GM12878 (cell line): ENCODE data around the gene PTPRC. TPM values are rescaled to one million over a fixed set of nuclear protein-coding genes. Genes with fewer than 3 reads are reported as not detected.

Source experiments
- ATAC-seq: fragments of 200-7000 bp; cut with Tn5 transposase; 3 replicates; pipeline ENCODE4 v1.9.1; 2020; ENCODE audit warnings: mild to moderate bottlenecking, moderate library complexity
- BruUV-seq: library from RNA; stranded (reverse); fragments of 400-500 nt; replicated peaks from 2 replicates; lab custom pipeline; 2021; lab: Mats Ljungman, UMichigan
- CTCF ChIA-PET: fragments of 300-600 bp; sonication (Branson Sonifier 250); formaldehyde crosslinking; extraction: SDS; loops from one replicate; lab custom pipeline; 2021; ENCODE audit warnings: inconsistent platforms; lab: Yijun Ruan, JAX
- POLR2A ChIA-PET: fragments of 350-600 bp; formaldehyde crosslinking; extraction: SDS; loops from one replicate; lab custom pipeline; 2021; ENCODE audit warnings: inconsistent platforms; lab: Charles Lee
- RAD21 ChIA-PET: fragments of 300-600 bp; sonication (Branson Sonifier 250); formaldehyde crosslinking; loops from one replicate; lab custom pipeline; 2023; ENCODE audit warnings: antibody characterized with exemption; ENCODE audit not compliant: unreplicated experiment; lab: Charles Lee
- SMC1A ChIA-PET: fragments of 300-600 bp; sonication (Branson Sonifier 250); formaldehyde crosslinking; loops from one replicate; lab custom pipeline; 2023; ENCODE audit not compliant: unreplicated experiment, uncharacterized antibody; lab: Charles Lee
- DNase-seq: peaks from one replicate; pipeline ENCODE4 v3.0.0-alpha.2; 2011; ENCODE audit warnings: low read depth, low spot score
- FAIRE-seq: peaks from 3 replicates; lab custom pipeline; 2011; peaks lifted over from hg19 to GRCh38; lab: Jason Lieb, UNC
- H2AFZ ChIP-seq: 2 replicates; pipeline ENCODE4 v1.6.0; 2011; ENCODE audit warnings: low read depth, low read length, control low read depth; ENCODE audit not compliant: control insufficient read depth
- H3K27ac ChIP-seq: 2 replicates; pipeline ENCODE4 v1.5.1; 2011; ENCODE audit warnings: control low read depth; ENCODE audit not compliant: control insufficient read depth, insufficient read depth
- H3K27me3 ChIP-seq, 2 experiments: replicated peaks in 1 of 2; 2 replicates each; pipeline versions ENCODE4 v1.6.0 to v1.6.1; 2011; ENCODE audit warnings: low read length in 1 of 2; ENCODE audit not compliant: control insufficient read depth in 2 of 2, insufficient read depth in 2 of 2
- H3K36me3 ChIP-seq, 2 experiments: 2 replicates each; pipeline ENCODE4 v1.5.1; 2011; ENCODE audit warnings: low read length in 1 of 2; ENCODE audit not compliant: control insufficient read depth in 2 of 2, insufficient read depth in 2 of 2
- H3K4me1 ChIP-seq: 2 replicates; pipeline ENCODE4 v1.6.1; 2011; ENCODE audit warnings: mild to moderate bottlenecking, low read length, moderate library complexity, mixed read lengths; ENCODE audit not compliant: control insufficient read depth, insufficient read depth
- H3K4me2 ChIP-seq: 2 replicates; pipeline ENCODE4 v1.6.0; 2011; ENCODE audit warnings: control low read depth; ENCODE audit not compliant: control insufficient read depth, insufficient read depth
- H3K4me3 ChIP-seq: fragments of 200-600 bp; sonication (generic); 2 replicates; pipeline ENCODE4 v1.5.1; 2016
- H3K79me2 ChIP-seq: 2 replicates; pipeline ENCODE4 v1.6.0; 2011; ENCODE audit warnings: low read length; ENCODE audit not compliant: control insufficient read depth, insufficient read depth
- H3K9ac ChIP-seq: 2 replicates; pipeline ENCODE4 v1.8.0; 2011; ENCODE audit warnings: low read length, control low read depth, mixed read lengths; ENCODE audit not compliant: control insufficient read depth, insufficient read depth
- H3K9me3 ChIP-seq: replicated peaks from 3 replicates; pipeline ENCODE4 v1.5.1; 2011; ENCODE audit warnings: mild to moderate bottlenecking, low read length; ENCODE audit not compliant: control insufficient read depth, insufficient read depth
- H4K20me1 ChIP-seq: 2 replicates; pipeline ENCODE4 v1.6.0; 2011; ENCODE audit not compliant: control insufficient read depth, insufficient read depth
- BCL11A ChIP-seq: IDR thresholded peaks from 2 replicates; pipeline ENCODE4 v1.6.1; 2011; ENCODE audit warnings: low read depth, low read length
- ELK1 ChIP-seq: IDR thresholded peaks from 2 replicates; pipeline ENCODE4 v1.6.1; 2012; ENCODE audit warnings: low read depth, low read length, improper control_type of control experiment
- EZH2 ChIP-seq: IDR thresholded peaks from 2 replicates; pipeline ENCODE4 v1.6.1; 2012; ENCODE audit warnings: low read depth, mild to moderate bottlenecking, control low read depth, inconsistent platforms, low read length, borderline replicate concordance; ENCODE audit not compliant: control insufficient read depth
- FOXK2 ChIP-seq: fragments of 450-650 bp; IDR thresholded peaks from 2 replicates; pipeline ENCODE4 v1.6.1; 2017; ENCODE audit warnings: mild to moderate bottlenecking, moderate library complexity
- MEF2A ChIP-seq: IDR thresholded peaks from 2 replicates; pipeline ENCODE4 v1.6.1; 2011; ENCODE audit warnings: low read depth, mild to moderate bottlenecking, low read length, moderate library complexity; ENCODE audit not compliant: insufficient read depth
- MXI1 ChIP-seq: fragments of 150-350 bp; IDR thresholded peaks from 2 replicates; pipeline ENCODE4 v1.6.1; 2011; ENCODE audit warnings: low read depth, mild to moderate bottlenecking, inconsistent platforms, low read length, improper control_type of control experiment
- NKRF ChIP-seq: fragments of 450-650 bp; conservative IDR thresholded peaks from 2 replicates; pipeline ENCODE4 v1.6.1; 2017; ENCODE audit warnings: mild to moderate bottlenecking, moderate library complexity
- RUNX3 ChIP-seq: IDR thresholded peaks from 2 replicates; pipeline ENCODE4 v1.6.1; 2012; ENCODE audit warnings: low read length, inconsistent platforms
- YY1 ChIP-seq: IDR thresholded peaks from 2 replicates; pipeline ENCODE4 v1.6.1; 2011; ENCODE audit warnings: low read depth, mild to moderate bottlenecking, low read length
- ZNF24 ChIP-seq: fragments of 450-650 bp; IDR thresholded peaks from 2 replicates; pipeline ENCODE4 v1.6.1; 2017; ENCODE audit warnings: antibody characterized with exemption, mild to moderate bottlenecking
- in situ Hi-C: fragments of 300-500 bp; cut with MboI; formaldehyde crosslinking; loops from 9 replicates; pipeline ENCODE4 v1.14.3; 2018; ENCODE audit warnings: mixed read lengths
- intact Hi-C: fragments of 100-400 bp; cut with micrococcal nuclease; formaldehyde crosslinking; loops from one replicate; pipeline ENCODE4 v1.14.2; 2022; ENCODE audit not compliant: unreplicated experiment
- polyA plus RNA-seq, 11 experiments: library from polyadenylated mRNA; depleted of rRNA in 4 of 11; unstranded in 6 of 11; stranded (reverse) in 5 of 11; fragments of >200 nt; fragmentation: Nextera tagmentation in 4 of 11; fragmentation: Illumina TruSeq in 1 of 11; extraction: Ambion mirVana in 4 of 11; extraction: Trizol in 1 of 11; gene quantifications; 1 replicate in 1 of 11; 2 replicates in 10 of 11; pipeline versions ENCODE4 v1.2.1 to v1.2.3, GENCODE V29; 2011 to 2016; ENCODE audit warnings: inconsistent platforms in 2 of 11, missing spikeins in 2 of 11, low read depth in 1 of 11
- total RNA-seq, 4 experiments: library from RNA; depleted of rRNA in 3 of 4; stranded (reverse); fragments of >200 nt in 3 of 4; fragmentation: Illumina TruSeq in 1 of 4; extraction: Trizol in 1 of 4; gene quantifications; 2 replicates each; pipeline versions ENCODE4 v1.2.1 to v1.2.3, GENCODE V29; 2013 to 2021
- TF ChIP-seq, protein P1 (sequence below): fragments of 450-650 bp; formaldehyde crosslinking; IDR thresholded peaks from 2 replicates; pipeline ENCODE4 v1.5.0; 2022; ENCODE audit warnings: mild to moderate bottlenecking, missing genetic modification characterization
- TF ChIP-seq, protein P2 (sequence below): fragments of 450-650 bp; IDR thresholded peaks from 2 replicates; pipeline ENCODE4 v1.6.1; 2018; ENCODE audit warnings: borderline replicate concordance, mild to moderate bottlenecking; ENCODE audit not compliant: partially characterized antibody
- TF ChIP-seq, protein P3 (sequence below): fragments of 450-650 bp; IDR thresholded peaks from 2 replicates; pipeline ENCODE4 v1.6.1; 2017; ENCODE audit warnings: low read depth, mild to moderate bottlenecking, moderate library complexity

Gene PTPRC
- total and polyA plus RNA-seq, 10 of the 15 experiments (the other 5 are each of a cell fraction or from before 2014, with no cell fraction given), result 72.9 to 221 (median 118) TPM

DNA sequence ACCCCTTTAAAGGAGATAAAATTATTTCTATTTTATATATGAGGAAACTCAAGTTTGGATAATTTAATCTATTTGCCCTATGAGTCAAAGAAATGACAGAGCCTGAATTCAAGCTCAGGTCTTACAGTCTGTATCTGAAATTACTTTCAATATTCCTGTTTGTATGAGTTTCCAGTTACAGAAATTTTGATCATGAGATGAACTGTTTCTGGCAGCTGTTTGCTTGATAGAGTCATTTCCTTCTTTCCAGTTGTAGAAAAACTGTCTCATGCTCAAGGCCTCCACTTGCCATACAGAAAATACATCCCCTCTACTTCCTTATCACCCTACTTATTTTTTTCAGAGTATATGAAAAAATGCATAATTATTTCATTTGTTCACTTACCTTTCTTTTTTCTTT, 87.6 kb downstream of the PTPRC start:
- no peaks in the 10 kb centered on the region for H4K20me1 ChIP-seq
- H3K27ac ChIP-seq, result no peak overlapping the region
- no peak for FAIRE-seq
- TF ChIP-seq, protein P1, sequence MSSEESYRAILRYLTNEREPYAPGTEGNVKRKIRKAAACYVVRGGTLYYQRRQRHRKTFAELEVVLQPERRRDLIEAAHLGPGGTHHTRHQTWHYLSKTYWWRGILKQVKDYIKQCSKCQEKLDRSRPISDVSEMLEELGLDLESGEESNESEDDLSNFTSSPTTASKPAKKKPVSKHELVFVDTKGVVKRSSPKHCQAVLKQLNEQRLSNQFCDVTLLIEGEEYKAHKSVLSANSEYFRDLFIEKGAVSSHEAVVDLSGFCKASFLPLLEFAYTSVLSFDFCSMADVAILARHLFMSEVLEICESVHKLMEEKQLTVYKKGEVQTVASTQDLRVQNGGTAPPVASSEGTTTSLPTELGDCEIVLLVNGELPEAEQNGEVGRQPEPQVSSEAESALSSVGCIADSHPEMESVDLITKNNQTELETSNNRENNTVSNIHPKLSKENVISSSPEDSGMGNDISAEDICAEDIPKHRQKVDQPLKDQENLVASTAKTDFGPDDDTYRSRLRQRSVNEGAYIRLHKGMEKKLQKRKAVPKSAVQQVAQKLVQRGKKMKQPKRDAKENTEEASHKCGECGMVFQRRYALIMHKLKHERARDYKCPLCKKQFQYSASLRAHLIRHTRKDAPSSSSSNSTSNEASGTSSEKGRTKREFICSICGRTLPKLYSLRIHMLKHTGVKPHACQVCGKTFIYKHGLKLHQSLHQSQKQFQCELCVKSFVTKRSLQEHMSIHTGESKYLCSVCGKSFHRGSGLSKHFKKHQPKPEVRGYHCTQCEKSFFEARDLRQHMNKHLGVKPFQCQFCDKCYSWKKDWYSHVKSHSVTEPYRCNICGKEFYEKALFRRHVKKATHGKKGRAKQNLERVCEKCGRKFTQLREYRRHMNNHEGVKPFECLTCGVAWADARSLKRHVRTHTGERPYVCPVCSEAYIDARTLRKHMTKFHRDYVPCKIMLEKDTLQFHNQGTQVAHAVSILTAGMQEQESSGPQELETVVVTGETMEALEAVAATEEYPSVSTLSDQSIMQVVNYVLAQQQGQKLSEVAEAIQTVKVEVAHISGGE (CRISPR knock-in tag), result no peak
- TF ChIP-seq ELK1, result no peak
- TF ChIP-seq, protein P2, sequence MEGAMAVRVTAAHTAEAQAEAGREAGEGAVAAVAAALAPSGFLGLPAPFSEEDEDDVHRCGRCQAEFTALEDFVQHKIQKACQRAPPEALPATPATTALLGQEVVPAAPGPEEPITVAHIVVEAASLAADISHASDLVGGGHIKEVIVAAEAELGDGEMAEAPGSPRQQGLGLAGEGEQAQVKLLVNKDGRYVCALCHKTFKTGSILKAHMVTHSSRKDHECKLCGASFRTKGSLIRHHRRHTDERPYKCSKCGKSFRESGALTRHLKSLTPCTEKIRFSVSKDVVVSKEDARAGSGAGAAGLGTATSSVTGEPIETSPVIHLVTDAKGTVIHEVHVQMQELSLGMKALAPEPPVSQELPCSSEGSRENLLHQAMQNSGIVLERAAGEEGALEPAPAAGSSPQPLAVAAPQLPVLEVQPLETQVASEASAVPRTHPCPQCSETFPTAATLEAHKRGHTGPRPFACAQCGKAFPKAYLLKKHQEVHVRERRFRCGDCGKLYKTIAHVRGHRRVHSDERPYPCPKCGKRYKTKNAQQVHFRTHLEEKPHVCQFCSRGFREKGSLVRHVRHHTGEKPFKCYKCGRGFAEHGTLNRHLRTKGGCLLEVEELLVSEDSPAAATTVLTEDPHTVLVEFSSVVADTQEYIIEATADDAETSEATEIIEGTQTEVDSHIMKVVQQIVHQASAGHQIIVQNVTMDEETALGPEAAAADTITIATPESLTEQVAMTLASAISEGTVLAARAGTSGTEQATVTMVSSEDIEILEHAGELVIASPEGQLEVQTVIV, result no peak
- TF ChIP-seq, protein P3, sequence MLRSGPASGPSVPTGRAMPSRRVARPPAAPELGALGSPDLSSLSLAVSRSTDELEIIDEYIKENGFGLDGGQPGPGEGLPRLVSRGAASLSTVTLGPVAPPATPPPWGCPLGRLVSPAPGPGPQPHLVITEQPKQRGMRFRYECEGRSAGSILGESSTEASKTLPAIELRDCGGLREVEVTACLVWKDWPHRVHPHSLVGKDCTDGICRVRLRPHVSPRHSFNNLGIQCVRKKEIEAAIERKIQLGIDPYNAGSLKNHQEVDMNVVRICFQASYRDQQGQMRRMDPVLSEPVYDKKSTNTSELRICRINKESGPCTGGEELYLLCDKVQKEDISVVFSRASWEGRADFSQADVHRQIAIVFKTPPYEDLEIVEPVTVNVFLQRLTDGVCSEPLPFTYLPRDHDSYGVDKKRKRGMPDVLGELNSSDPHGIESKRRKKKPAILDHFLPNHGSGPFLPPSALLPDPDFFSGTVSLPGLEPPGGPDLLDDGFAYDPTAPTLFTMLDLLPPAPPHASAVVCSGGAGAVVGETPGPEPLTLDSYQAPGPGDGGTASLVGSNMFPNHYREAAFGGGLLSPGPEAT, result no peak
- no peak for TF ChIP-seq MEF2A
- no peak for TF ChIP-seq RUNX3
- TF ChIP-seq NKRF, result no peak
- TF ChIP-seq MXI1, result no peak
- no peak for TF ChIP-seq ZNF24
- TF ChIP-seq EZH2, result no peak
- no peak for TF ChIP-seq BCL11A
- TF ChIP-seq FOXK2, result no peak
- no peak for TF ChIP-seq YY1

More for the DNA sequence above, 87.6 kb downstream of the PTPRC start:
- POLR2A ChIA-PET, result no interaction called here
- H3K36me3 ChIP-seq, result peaks cover 1 to 19% of the 10 kb centered on the region in 2 experiments; a peak in 3 of 4 replicates
- intact Hi-C loops, result no loop called here
- no TSS peak for BruUV-seq
- H3K27me3 ChIP-seq, result no peaks in the 10 kb centered on the region
- H3K4me3 ChIP-seq, result no peak overlapping the region
- CTCF ChIA-PET, result no interaction called here
- DNase-seq (no peak), ATAC-seq (no peak)
- H3K4me1 ChIP-seq, result no peaks in the 10 kb centered on the region
- RAD21 ChIA-PET, result interaction anchor here (0.7 kb wide), 1 partner anchor 1290 kb away, joined by 3 read pairs; no protein-coding TSS in a partner anchor
- no peaks in the 10 kb centered on the region for H3K79me2 ChIP-seq
- in situ Hi-C loops, result no loop called here
- no peak overlapping the region for H3K9ac ChIP-seq
- SMC1A ChIA-PET, result no interaction called here
- no peak overlapping the region for H2AFZ ChIP-seq
- no peak overlapping the region for H3K4me2 ChIP-seq
- no peaks in the 10 kb centered on the region for H3K9me3 ChIP-seq
